ENCODE measurements around the gene CNIH2. TPM values are rescaled to one million over a fixed set of nuclear protein-coding genes. Genes with fewer than 3 reads are reported as not detected.
"Not testable (repeated sequence)": the region's sequence is repeated elsewhere in the genome, so short reads cannot be mapped to it uniquely, and the experiment has no call there.

The CNIH2 gene
- total RNA-seq, 1 donor from 2014 or later = 1.3 TPM

DNA sequence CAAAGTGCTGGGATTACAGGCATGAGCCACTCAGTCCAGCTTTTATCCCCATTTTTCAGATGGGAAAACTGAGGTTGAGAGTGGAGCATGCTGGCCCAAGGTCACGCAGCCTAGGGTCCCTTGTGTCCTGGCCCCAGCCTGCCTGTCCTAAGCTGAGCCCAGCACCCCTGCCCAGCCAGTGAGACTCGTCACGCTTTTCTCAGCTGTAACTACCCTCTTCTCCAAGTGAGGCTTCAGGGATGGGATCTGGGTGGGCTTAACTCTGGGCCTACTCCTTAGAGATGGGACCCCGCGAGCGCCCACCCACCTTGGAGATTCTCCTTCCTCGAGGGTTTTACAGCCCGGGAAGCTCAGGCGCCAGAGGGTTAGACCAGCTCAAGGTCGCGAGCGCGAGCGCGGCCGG is 13.3 kb downstream of the CNIH2 start:
- DNase-seq (ENCODE audit: low read depth) = no peak

GRCh38 chr11:66291706-66292542 is 13.9 kb downstream of the CNIH2 start, which contains the start of gene TMEM151A:
TMEM151A (plus strand) TSS chr11:66291894; CDS start chr11:66292014, 120 bp downstream.
- DNase-seq (ENCODE audit: low read depth) = no peak

GRCh38 chr11:66292543-66293332 is 14.8 kb downstream of the CNIH2 start:
- DNase-seq (ENCODE audit: low read depth) = no peak

- no peak for DNase-seq (ENCODE audit: low read depth)
Measured at GRCh38 chr11:66293352-66293751, 15.4 kb downstream of the CNIH2 start.

- DNase-seq (ENCODE audit: low read depth) = no peak
Measured at GRCh38 chr11:66293777-66294625, 16.0 kb downstream of the CNIH2 start.

GRCh38 chr11:66294626-66295620 is 16.9 kb downstream of the CNIH2 start:
- DNase-seq (ENCODE audit: low read depth) = no peak

DNA sequence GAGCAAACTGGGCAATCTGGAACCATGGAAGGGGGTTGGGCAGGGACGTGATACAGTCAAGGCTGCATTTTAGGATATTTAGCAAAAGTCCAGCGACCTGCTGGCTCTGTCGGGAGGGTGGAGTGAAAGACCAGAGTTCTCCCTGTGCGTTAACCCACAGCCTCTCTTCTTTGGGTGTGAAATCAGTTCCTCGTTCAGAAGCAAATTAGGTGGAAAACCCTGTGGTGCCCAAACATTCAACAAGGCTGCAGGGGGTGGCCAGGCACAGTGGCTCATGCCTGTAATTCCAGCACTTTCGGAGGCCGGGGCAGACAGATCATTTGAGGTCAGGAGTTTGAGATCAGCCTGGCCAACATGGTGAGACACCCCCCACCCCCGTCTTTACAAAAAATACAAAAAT is 19.6 kb downstream of the CNIH2 start:
- no peak for DNase-seq (ENCODE audit: low read depth)

DNA sequence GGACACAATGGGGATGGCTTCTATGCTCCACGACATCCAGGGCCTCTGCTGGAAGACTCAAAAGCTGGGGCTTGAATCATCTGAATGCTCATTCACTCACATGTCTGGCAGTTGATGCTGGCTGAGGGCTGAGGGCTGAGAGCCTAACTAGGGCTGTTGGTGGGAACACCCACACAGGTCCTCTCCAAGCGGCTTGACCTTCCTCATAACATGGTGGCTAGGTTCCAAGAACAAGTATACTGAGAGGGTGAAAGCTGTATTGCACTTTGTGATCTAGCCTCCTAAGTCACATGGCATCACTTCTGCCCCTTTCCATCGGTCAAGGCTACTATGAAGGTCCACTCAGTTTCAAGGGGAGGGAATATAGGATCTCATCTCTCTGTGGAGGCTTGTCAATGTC is 21.2 kb downstream of the CNIH2 start:
- no peak for DNase-seq (ENCODE audit: low read depth)

- no peak for DNase-seq (ENCODE audit: low read depth)
Measured at GRCh38 chr11:66302656-66303055, 24.7 kb downstream of the CNIH2 start.

GRCh38 chr11:66309475-66309874 is 31.5 kb downstream of the CNIH2 start:
- DNase-seq (ENCODE audit: low read depth) = no peak

GRCh38 chr11:66310324-66310723 is 32.3 kb downstream of the CNIH2 start:
- DNase-seq (ENCODE audit: low read depth) = no peak

- DNase-seq (ENCODE audit: low read depth) = not testable (repeated sequence)
Measured at GRCh38 chr11:66310803-66311440, 32.9 kb downstream of the CNIH2 start.

DNA sequence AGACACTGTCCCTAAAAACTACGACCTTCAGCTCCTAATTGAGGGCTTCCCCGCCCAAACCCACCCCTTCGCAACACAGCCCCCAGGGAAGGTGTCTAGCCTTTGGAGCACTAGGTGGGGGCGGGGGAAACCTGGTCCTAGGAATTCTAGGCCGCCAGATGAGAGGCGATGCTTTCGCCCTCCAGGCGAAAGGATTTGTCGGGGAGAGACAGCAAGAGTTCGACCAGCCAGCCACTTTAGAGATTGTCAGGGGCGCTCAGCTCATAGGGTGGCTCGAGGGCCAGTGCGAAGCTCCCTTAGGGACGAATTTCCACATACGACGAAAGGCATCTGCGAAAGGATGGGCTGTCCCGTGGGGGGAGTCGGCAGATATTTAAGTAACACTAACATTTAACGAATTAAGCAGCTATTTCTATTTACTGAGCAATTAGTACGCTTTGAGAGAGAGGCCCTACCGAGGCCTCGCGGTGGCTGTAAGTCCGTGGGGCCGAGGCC is 33.5 kb downstream of the CNIH2 start:
- DNase-seq (ENCODE audit: low read depth) = no peak

GRCh38 chr11:66311965-66312548 is 34.1 kb downstream of the CNIH2 start:
- DNase-seq (ENCODE audit: low read depth) = peak; percentile 92

- peak; percentile 97 for DNase-seq (ENCODE audit: low read depth)
Measured at GRCh38 chr11:66312549-66313320, 34.8 kb downstream of the CNIH2 start.

GRCh38 chr11:66313321-66314185 is 35.6 kb downstream of the CNIH2 start:
- DNase-seq (ENCODE audit: low read depth) = no peak

- DNase-seq (ENCODE audit: low read depth) = no peak
Measured at GRCh38 chr11:66314186-66314501, 36.2 kb downstream of the CNIH2 start.

Data from myocyte (in vitro differentiated cells).